Karpas-422 (cell line): ENCODE measurements around the gene SHB. TPM values are rescaled to one million over a fixed set of nuclear protein-coding genes. Genes with fewer than 3 reads are reported as not detected.
A peak's percentile ranks its signal among the peaks of the same experiment; 100 is the strongest.

Source experiments
- DNase-seq: peaks from one replicate; pipeline ENCODE4 v3.0.0-alpha.2; 2015
- H2AFZ ChIP-seq: fragments of 200-600 bp; sonication (generic); 2 replicates; pipeline ENCODE4 v1.6.1; 2014; ENCODE audit warnings: antibody characterized with exemption, low read length, mixed read lengths
- H3K27ac ChIP-seq: fragments of 200-600 bp; sonication (generic); 2 replicates; pipeline ENCODE4 v1.5.1; 2014; ENCODE audit warnings: mild to moderate bottlenecking, low read length, moderate library complexity
- H3K27me3 ChIP-seq: fragments of 200-600 bp; sonication (generic); 2 replicates; pipeline ENCODE4 v1.6.1; 2014; ENCODE audit warnings: low read length, mixed read lengths
- H3K36me3 ChIP-seq: fragments of 200-600 bp; sonication (generic); 2 replicates; pipeline ENCODE4 v1.6.1; 2014; ENCODE audit warnings: low read length, mixed read lengths; ENCODE audit not compliant: insufficient read depth
- H3K4me1 ChIP-seq: fragments of 200-600 bp; sonication (generic); 2 replicates; pipeline ENCODE4 v1.6.1; 2014; ENCODE audit warnings: mild to moderate bottlenecking, low read length, mixed read lengths
- H3K4me2 ChIP-seq: fragments of 200-600 bp; sonication (generic); 2 replicates; pipeline ENCODE4 v1.6.1; 2014; ENCODE audit warnings: low read length, low read depth, mild to moderate bottlenecking; ENCODE audit not compliant: poor library complexity, severe bottlenecking
- H3K4me3 ChIP-seq: fragments of 200-600 bp; sonication (generic); 2 replicates; pipeline ENCODE4 v1.5.1; 2014; ENCODE audit warnings: mild to moderate bottlenecking, antibody characterized with exemption, low read length, mixed read lengths
- H3K79me2 ChIP-seq: fragments of 200-600 bp; sonication (generic); 2 replicates; pipeline ENCODE4 v1.6.1; 2014; ENCODE audit warnings: mild to moderate bottlenecking, low read length, mixed read lengths
- H3K9ac ChIP-seq: fragments of 200-600 bp; sonication (generic); 2 replicates; pipeline ENCODE4 v1.6.0; 2014; ENCODE audit warnings: low read length
- H3K9me2 ChIP-seq: fragments of 200-600 bp; sonication (generic), shearing (Covaris generic); replicated peaks from 2 replicates; pipeline ENCODE4 v1.6.0; 2014; ENCODE audit warnings: mild to moderate bottlenecking, low read length, moderate library complexity; ENCODE audit not compliant: insufficient read depth
- H3K9me3 ChIP-seq: fragments of 300-700, 200-600 bp; sonication (generic); 2 replicates; pipeline ENCODE4 v1.6.1; 2014; ENCODE audit warnings: low read length, mixed read lengths
- H4K20me1 ChIP-seq: fragments of 200-600 bp; sonication (generic); 2 replicates; pipeline ENCODE4 v1.6.1; 2014; ENCODE audit warnings: mild to moderate bottlenecking, antibody characterized with exemption, low read length, low read depth; ENCODE audit not compliant: insufficient read depth
- total RNA-seq: library from RNA; depleted of rRNA; stranded (reverse); fragments of >200 nt; shearing (Covaris generic); gene quantifications from 2 replicates; pipeline ENCODE4 v1.2.3, GENCODE V29; 2014; ENCODE audit warnings: low replicate concordance

The SHB gene
- total RNA-seq, 1 experiment from 2014 or later, result 27.1 TPM

DNA sequence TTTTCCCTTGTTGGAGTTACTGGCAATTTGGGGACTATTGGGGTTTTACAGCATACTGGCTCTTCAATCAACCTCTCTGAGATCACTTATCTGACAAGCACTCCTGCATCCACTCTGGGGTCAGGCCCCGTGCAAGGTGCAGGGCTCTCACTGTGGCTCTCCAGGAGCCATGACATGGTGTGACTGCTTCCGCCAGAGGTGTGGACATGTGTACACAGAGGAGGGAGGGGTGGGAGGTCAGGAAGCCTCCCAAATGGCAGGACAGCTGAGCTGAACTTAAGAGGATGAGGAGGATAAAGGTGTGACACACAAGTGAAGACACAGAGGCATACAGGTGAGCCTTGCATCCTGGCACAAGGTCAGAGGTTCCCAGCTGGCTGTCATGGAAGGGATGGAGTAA is 24.3 kb downstream of the SHB start:
- Histone ChIP-seq H3K9me2 (no peaks in the 10 kb centered on the region), H3K36me3 (0 out of 2 replicates have a peak, but pooled peaks cover 3% of the 10 kb centered on the region), H3K4me2 (no peak overlapping the region), H3K4me3 (no peak overlapping the region), H3K9me3 (no peaks in the 10 kb centered on the region), H3K4me1 (peaks cover 67% of the 10 kb centered on the region), H3K9ac (no peak overlapping the region), H3K27me3 (no peaks in the 10 kb centered on the region), H3K27ac (no peak overlapping the region), H3K79me2 (peaks cover 84% of the 10 kb centered on the region), H4K20me1 (peaks cover 5% of the 10 kb centered on the region; the same call in 1 of the 2 replicates), H2AFZ (no peak overlapping the region)
- no peak for DNase-seq

DNA sequence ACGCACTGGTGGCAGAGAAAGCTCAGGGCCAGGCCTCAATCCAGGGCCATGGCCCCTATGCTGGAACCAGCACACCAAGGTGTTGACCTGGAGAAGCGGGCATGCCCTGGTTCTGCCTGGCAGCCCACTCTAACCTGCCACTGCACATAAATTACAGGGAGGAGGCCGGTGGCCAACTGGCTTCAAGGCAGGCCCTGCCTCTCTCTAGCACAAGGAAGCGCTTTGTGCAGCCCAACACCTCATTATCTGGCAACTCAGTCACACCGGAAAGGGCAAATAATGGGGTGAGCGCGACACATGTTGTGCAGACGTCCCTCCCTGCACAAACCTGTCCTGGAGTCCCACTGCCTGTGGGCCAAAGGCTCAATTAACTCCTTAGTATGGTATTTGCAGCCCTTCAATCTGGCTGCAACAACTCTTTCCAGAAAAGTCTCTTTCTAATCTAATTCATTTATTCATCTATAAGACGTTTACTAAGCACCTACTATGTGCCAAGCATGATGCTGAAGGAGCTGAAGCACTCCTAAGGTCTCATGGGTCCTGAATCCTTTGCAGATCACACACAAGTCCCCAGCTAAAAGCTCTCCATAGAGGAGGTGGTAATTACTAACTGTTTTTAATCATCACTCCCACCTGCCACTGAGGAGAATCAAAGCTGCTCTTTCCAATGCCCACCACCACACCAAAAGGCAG is 24.9 kb downstream of the SHB start:
- Histone ChIP-seq H3K9me3 (no peaks in the 10 kb centered on the region), H3K4me1 (peaks cover 74% of the 10 kb centered on the region), H2AFZ (no peak overlapping the region), H4K20me1 (peaks cover 5% of the 10 kb centered on the region; the same call in 1 of the 2 replicates), H3K4me2 (no peak overlapping the region), H3K9me2 (no peaks in the 10 kb centered on the region), H3K27me3 (no peaks in the 10 kb centered on the region), H3K27ac (no peak overlapping the region), H3K36me3 (0 out of 2 replicates have a peak, but pooled peaks cover 3% of the 10 kb centered on the region), H3K9ac (no peak overlapping the region), H3K79me2 (peaks cover 85% of the 10 kb centered on the region), H3K4me3 (no peak overlapping the region)
- DNase-seq, result no peak

DNA sequence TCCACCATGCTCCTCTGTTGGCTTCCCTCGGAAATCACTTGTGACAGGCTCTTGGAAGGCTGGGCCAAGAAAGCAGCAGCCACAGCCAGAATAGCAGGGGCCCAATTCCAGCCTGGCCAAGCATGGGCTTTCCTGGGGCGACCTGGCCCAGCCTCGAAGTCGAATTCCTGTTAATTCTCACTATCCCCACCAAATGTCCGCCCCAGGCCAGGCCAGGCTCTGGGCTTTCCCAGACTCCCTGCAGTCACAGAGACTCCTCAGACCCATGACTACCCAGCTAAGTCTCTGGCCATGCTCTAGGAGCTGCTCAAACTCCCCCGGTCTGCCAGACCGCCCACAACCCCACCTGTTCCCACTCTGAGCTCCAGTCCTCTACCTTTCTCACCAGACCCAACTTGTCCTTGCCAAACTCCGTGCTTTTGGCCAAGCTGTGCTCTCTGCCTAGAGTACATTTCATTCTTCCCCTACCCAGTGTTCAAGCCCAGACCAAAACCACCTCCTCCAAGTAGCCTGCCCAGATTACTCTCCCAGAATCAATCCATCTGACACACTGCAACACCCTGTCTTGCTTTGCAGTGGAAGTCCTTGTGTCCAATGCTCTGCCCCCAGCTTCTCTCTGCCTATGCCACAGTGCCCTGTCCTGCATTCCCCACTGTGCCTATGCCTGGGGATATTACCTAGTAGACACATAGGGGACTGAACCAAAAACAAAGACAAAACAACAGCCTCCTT is 26.2 kb downstream of the SHB start:
- H3K79me2 ChIP-seq, result peaks cover 82% of the 10 kb centered on the region
- no peak for DNase-seq
- no peaks in the 10 kb centered on the region for H3K9me2 ChIP-seq
- no peak overlapping the region for H2AFZ ChIP-seq
- H3K36me3 ChIP-seq, result 0 out of 2 replicates have a peak, but pooled peaks cover 3% of the 10 kb centered on the region
- no peaks in the 10 kb centered on the region for H3K9me3 ChIP-seq
- peaks cover 83% of the 10 kb centered on the region for H3K4me1 ChIP-seq
- H3K27ac ChIP-seq, result peak overlapping the region; percentile 90
- H4K20me1 ChIP-seq, result no peaks in the 10 kb centered on the region; the same call in 1 of the 2 replicates
- H3K27me3 ChIP-seq, result no peaks in the 10 kb centered on the region
- H3K4me2 ChIP-seq, result no peak overlapping the region
- H3K9ac ChIP-seq, result peak overlapping the region; percentile 5; the same call in 1 of the 2 replicates
- no peak overlapping the region for H3K4me3 ChIP-seq

DNA sequence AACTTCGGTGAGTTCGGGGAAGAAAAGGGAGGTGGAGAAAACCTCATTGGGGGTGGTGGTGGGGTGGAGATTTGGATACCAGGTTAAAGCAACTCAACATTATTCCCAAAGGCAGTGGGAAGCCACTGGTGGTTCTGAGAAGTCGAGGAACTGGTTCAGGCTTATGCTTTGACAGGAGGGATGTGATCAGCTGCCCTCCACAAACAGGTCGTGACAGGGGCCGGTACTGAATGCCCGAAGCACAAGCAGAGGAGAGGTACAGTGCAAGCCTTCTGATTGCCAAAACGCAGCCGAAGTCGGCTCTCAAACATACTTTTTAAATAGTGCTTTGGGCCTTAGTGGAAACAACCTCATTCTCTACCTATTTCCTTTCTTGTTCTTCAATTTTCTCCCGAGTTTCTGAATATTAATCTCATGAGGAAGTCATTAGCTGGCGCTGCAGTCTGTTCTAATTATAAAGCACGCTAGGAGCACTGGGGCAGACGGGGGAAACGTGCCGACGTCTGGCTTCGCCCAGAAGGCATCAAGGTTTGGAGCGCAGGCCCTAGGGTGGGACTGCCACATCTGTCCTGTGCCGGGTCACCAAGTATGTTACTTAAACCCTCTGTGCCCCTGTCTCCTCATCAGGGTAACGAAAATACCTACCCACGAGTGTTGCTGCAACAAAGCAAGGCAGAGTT is 27.3 kb downstream of the SHB start:
- H3K79me2 ChIP-seq, result peaks cover 82% of the 10 kb centered on the region

DNA sequence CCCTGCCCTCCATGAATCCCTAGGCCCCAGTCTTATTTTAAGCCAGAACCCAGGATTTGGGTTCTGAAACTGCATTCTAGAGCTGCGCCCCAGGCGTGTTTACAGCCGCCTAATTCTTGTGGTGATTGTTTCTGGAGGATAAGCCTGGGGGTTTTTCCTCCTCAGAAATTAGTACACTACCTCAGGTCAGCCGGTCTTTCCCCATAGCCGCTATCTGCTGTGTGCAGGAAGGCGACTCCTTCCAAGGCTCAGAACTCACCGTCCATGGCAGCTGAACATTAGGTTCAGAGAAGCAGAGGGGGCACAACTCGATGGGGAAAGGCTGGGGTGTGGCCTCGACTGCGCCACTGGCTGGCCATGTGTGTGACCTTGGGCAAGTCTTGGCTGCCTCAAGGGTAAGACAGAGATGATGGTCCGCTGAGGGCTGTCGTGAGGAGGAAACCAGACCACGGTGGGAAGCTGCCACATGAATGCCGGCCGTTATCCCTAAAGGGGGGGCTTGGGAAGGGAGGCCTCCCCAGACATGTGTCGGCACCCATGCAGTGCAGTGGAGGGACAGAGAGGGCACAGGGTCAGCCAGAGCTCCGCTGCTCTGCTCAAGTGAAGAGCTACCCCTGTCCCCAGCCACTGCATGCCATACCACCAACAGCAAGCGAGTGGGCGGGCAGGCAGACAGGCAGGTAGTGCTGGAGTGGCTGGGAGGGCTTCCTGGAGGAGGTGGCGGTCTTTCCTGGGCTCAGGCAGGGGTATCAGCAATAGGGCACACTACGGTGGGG is 28.9 kb downstream of the SHB start:
- Histone ChIP-seq H3K4me1 (peaks cover 96% of the 10 kb centered on the region), H3K79me2 (peaks cover 86% of the 10 kb centered on the region), H3K27ac (peak overlapping the region; percentile 90), H3K9ac (peak overlapping the region; percentile 73), H4K20me1 (no peaks in the 10 kb centered on the region; the same call in 1 of the 2 replicates), H3K4me3 (no peak overlapping the region), H3K9me2 (no peaks in the 10 kb centered on the region), H3K36me3 (no peaks in the 10 kb centered on the region), H2AFZ (no peak overlapping the region), H3K27me3 (no peaks in the 10 kb centered on the region), H3K9me3 (no peaks in the 10 kb centered on the region), H3K4me2 (peak overlapping the region; percentile 70)
- no peak for DNase-seq

More for the DNA sequence above, 27.3 kb downstream of the SHB start:
- Histone ChIP-seq H3K27ac (peak overlapping the region; percentile 90), H3K4me1 (peaks cover 84% of the 10 kb centered on the region), H3K4me3 (no peak overlapping the region), H3K9me3 (no peaks in the 10 kb centered on the region), H3K36me3 (no peaks in the 10 kb centered on the region), H3K27me3 (no peaks in the 10 kb centered on the region), H3K4me2 (no peak overlapping the region), H2AFZ (no peak overlapping the region), H3K9me2 (no peaks in the 10 kb centered on the region), H3K9ac (no peak overlapping the region), H4K20me1 (no peaks in the 10 kb centered on the region; the same call in 1 of the 2 replicates)
- DNase-seq, result no peak

DNA sequence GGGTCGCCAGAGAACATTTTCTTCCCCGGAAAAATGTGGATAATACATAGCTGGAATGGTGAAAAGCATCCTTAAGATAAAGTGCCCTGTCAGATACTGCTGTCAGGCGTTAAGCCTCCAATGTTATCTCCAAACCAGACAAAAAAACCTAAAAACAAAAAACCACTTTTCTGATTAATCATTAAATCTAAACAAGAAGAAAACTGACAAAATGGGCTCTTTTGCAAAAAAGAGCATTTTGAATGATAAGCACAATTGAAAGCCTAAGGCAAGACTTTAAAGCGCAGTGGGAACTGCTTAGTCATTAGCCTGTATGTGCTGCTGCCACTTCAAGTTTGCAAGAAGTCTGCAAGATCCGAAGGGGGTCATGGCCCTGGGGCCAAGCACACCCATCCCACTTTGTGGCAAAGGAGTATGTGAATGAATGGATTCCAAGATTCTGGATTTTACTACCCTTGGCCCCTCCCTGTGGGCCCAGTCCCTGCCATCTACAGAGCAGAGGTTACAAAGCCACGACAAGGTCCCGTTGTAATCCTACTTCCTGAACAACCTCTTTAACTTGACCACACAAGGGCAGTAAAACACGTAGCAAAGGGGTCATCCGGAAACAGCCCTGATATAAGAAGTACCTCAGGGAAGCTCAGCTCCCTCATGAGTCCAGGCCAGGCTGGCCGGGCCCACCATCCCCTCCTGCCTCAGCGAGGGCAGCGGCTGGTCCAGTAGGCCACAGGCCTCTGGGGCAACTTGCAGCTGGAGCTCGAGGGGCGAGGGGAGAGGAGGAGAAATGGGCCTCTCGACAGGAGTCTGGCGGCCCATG is 29.7 kb downstream of the SHB start:
- H3K4me3 ChIP-seq, result no peak overlapping the region
- H3K27ac ChIP-seq, result peak overlapping the region; percentile 90
- H3K79me2 ChIP-seq, result peaks cover 87% of the 10 kb centered on the region
- H3K9me2 ChIP-seq, result no peaks in the 10 kb centered on the region
- DNase-seq, result no peak
- peak overlapping the region; percentile 73 for H3K9ac ChIP-seq
- H3K4me1 ChIP-seq, result peaks cover 98% of the 10 kb centered on the region
- no peaks in the 10 kb centered on the region for H3K9me3 ChIP-seq
- H2AFZ ChIP-seq, result no peak overlapping the region
- no peaks in the 10 kb centered on the region for H3K36me3 ChIP-seq
- H3K4me2 ChIP-seq, result peak overlapping the region; percentile 70
- no peaks in the 10 kb centered on the region; the same call in 1 of the 2 replicates for H4K20me1 ChIP-seq
- no peaks in the 10 kb centered on the region for H3K27me3 ChIP-seq

DNA sequence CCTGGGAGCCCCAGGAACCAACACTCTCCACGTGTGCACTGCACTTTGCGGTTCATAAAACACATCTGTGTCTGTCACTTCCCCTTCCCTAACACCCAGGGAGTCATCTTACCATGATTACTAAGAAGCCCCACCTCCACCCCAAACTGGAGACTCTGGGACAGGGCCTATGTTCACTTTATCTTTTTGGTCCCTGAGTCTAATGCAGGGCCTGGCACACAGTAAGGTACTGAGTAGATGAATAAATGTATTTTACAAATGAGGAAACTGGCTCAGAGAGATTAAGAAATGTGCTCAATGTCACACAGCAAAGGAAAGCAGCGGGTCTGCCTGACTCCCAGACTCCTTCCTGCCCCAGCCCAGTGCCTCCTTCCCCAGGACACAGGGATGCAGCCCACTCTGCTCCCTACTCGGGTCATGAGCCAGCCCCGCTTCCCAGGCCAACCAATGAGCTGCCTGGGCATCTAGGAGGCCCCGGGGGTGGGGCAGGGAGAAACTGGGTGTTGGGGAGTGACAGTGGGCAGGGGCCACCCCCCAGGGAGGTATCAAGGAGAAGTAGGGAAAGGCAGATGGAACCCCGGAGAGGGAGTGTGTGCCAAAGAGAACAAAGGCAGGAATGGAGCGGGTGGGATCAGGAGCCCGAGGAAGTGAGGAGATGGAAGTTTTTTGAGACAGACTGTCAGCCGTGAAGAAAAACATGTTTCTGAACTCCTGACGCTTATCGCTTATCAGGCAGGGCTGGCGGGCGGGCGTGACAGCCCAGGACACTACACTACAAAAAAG is 30.5 kb downstream of the SHB start:
- Histone ChIP-seq H3K9me3 (no peaks in the 10 kb centered on the region), H3K27me3 (no peaks in the 10 kb centered on the region), H2AFZ (no peak overlapping the region), H3K9ac (peak overlapping the region; percentile 73), H3K9me2 (no peaks in the 10 kb centered on the region), H3K4me2 (peak overlapping the region; percentile 70), H4K20me1 (no peaks in the 10 kb centered on the region), H3K36me3 (no peaks in the 10 kb centered on the region), H3K4me1 (peaks cover 99% of the 10 kb centered on the region), H3K4me3 (peak overlapping the region; percentile 50; the same call in 1 of the 2 replicates), H3K79me2 (peaks cover 89% of the 10 kb centered on the region), H3K27ac (peak overlapping the region; percentile 90)
- DNase-seq, result peak; percentile 95
